ENCODE data around the gene SAMHD1. TPM values are rescaled to one million over a fixed set of nuclear protein-coding genes. Genes with fewer than 3 reads are reported as not detected.

SAMHD1 gene
- total and polyA plus RNA-seq, 2 donors from 2014 or later = 13.7 to 94.1 TPM

GRCh38 chr20:36855241-36855657 lies 96.3 kb downstream of the SAMHD1 start:
- Histone ChIP-seq H3K4me1 (ENCODE audit: control insufficient read depth in 2 of 3, insufficient read depth in 2 of 3, low read depth in 1 of 3, low read length in 3 of 3) (peaks cover 0 to 35% (median 13%) of the 10 kb centered on the region in 3 donors), H3K9me3 (ENCODE audit: control insufficient read depth in 2 of 3, insufficient read depth in 1 of 3, low read length in 3 of 3) (peaks cover 0 to 2% (median 0%) of the 10 kb centered on the region in 3 donors), H3K36me3 (ENCODE audit: control insufficient read depth in 2 of 3, insufficient read depth in 3 of 3, low read length in 3 of 3) (no peaks in the 10 kb centered on the region), H3K27me3 (ENCODE audit: control insufficient read depth, insufficient read depth, low read length) (no peaks in the 10 kb centered on the region), H3K27ac (ENCODE audit: low read depth in 2 of 2, low read length in 2 of 2) (no peak overlapping the region), H3K4me3 (ENCODE audit: low read length in 3 of 3) (no peak overlapping the region), H3K9ac (ENCODE audit: low read length in 3 of 3) (no peak overlapping the region)
- no peak for TF ChIP-seq CTCF (IDR thresholded peaks at IDR 0.05; ENCODE audit: borderline replicate concordance, extremely low read depth, insufficient read depth)
- DNase-seq (no peak), FAIRE-seq (no peak)
- intact Hi-C loops (cut with DNase I) = no loop called here

- Histone ChIP-seq H3K9ac (ENCODE audit: low read length in 3 of 3) (peak overlapping the region in 1 of 3 donors; percentile 34), H3K9me3 (ENCODE audit: control insufficient read depth in 2 of 3, insufficient read depth in 1 of 3, low read length in 3 of 3) (peaks cover 0 to 2% (median 0%) of the 10 kb centered on the region in 3 donors), H3K4me3 (ENCODE audit: low read length in 3 of 3) (no peak overlapping the region), H3K36me3 (ENCODE audit: control insufficient read depth in 2 of 3, insufficient read depth in 3 of 3, low read length in 3 of 3) (no peaks in the 10 kb centered on the region), H3K4me1 (ENCODE audit: control insufficient read depth in 2 of 3, insufficient read depth in 2 of 3, low read depth in 1 of 3, low read length in 3 of 3) (peaks cover 0 to 31% (median 13%) of the 10 kb centered on the region in 3 donors), H3K27me3 (ENCODE audit: control insufficient read depth, insufficient read depth, low read length) (no peaks in the 10 kb centered on the region), H3K27ac (ENCODE audit: low read depth in 2 of 2, low read length in 2 of 2) (no peak overlapping the region)
- FAIRE-seq (no peak), DNase-seq (no peak)
- intact Hi-C loops (cut with DNase I) = no loop called here
- TF ChIP-seq CTCF (IDR thresholded peaks at IDR 0.05; ENCODE audit: borderline replicate concordance, extremely low read depth, insufficient read depth) = no peak
These were observed 96.9 kb downstream of the SAMHD1 start for GRCh38 chr20:36854348-36855240.

GRCh38 chr20:36852187-36852586 lies 99.3 kb downstream of the SAMHD1 start:
- no peaks in the 10 kb centered on the region for H3K36me3 ChIP-seq (ENCODE audit: control insufficient read depth in 2 of 3, insufficient read depth in 3 of 3, low read length in 3 of 3)
- TF ChIP-seq CTCF (IDR thresholded peaks at IDR 0.05; ENCODE audit: borderline replicate concordance, extremely low read depth, insufficient read depth) = no peak
- FAIRE-seq (no peak), DNase-seq (peak in 1 of 5 donors; percentile 79)
- no peak overlapping the region for H3K9ac ChIP-seq (ENCODE audit: low read length in 3 of 3)
- no peak overlapping the region for H3K27ac ChIP-seq (ENCODE audit: low read depth in 2 of 2, low read length in 2 of 2)
- H3K4me3 ChIP-seq (ENCODE audit: low read length in 3 of 3) = no peak overlapping the region
- no peaks in the 10 kb centered on the region for H3K27me3 ChIP-seq (ENCODE audit: control insufficient read depth, insufficient read depth, low read length)
- peaks cover 0 to 2% (median 0%) of the 10 kb centered on the region in 3 donors for H3K9me3 ChIP-seq (ENCODE audit: control insufficient read depth in 2 of 3, insufficient read depth in 1 of 3, low read length in 3 of 3)
- H3K4me1 ChIP-seq (ENCODE audit: control insufficient read depth in 2 of 3, insufficient read depth in 2 of 3, low read depth in 1 of 3, low read length in 3 of 3) = peaks cover 0 to 32% (median 7%) of the 10 kb centered on the region in 3 donors
- intact Hi-C loops (cut with DNase I) = no loop called here

All from kidney (tissue), 14 donors.